Ishikawa (cell line): Measurements from ENCODE around the gene SNED1.

Experiments
- CEBPB ChIP-seq: IDR thresholded peaks from 2 replicates; pipeline ENCODE4 v1.6.1; 2012
- EP300 ChIP-seq: IDR thresholded peaks from 2 replicates; pipeline ENCODE4 v1.6.1; 2012; ENCODE audit warnings: borderline replicate concordance
- RAD21 ChIP-seq: IDR thresholded peaks from 2 replicates; pipeline ENCODE4 v1.6.1; 2012; ENCODE audit warnings: low read depth
- TAF1 ChIP-seq: IDR thresholded peaks from 2 replicates; pipeline ENCODE4 v1.6.1; 2012; ENCODE audit warnings: low read depth, mild to moderate bottlenecking
- TEAD4 ChIP-seq: IDR thresholded peaks from 2 replicates; pipeline ENCODE4 v1.6.1; 2012
- YY1 ChIP-seq: IDR thresholded peaks from 2 replicates; pipeline ENCODE4 v1.6.1; 2012; ENCODE audit warnings: low read depth
- TF ChIP-seq, protein P1 (sequence below): IDR thresholded peaks from 2 replicates; pipeline ENCODE4 v1.6.1; 2012
- TF ChIP-seq, protein P2 (sequence below): IDR thresholded peaks from 2 replicates; pipeline ENCODE4 v1.6.1; 2012; ENCODE audit warnings: low read depth, mild to moderate bottlenecking

DNA sequence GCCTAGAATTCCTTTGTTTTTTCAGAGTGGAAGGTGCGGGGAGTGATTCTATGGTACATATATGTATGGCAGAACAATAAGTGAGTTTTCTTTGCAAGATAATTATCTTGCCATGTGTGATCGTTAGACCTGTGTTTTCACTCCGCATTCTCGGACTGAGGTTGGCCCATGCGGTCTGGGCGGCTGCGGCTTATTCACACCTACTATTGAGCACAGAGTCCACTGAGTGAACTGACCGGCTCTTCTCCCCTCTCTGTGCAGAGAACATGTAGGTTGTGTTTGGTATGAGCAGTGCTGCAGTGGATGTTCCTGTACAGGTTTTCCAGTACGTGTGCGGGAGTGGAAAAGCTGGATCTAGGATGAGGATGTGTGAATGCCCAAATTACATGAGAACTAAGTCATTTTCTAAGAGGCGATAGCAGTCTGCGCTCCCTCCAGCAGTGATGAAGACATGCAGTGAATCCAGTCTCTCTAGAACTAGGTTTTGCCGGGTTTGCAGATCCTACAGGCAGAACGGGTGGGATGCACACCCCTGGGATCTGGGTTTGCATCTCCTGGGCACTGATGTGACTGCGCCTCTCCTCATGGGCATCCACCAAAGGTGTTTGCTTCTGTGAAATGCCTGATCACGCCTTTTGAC, 76.6 kb downstream of the SNED1 start:
- TF ChIP-seq RAD21 (no peak), EP300 (no peak), TAF1 (no peak), CEBPB (no peak), YY1 (no peak), TEAD4 (no peak)
- TF ChIP-seq, protein P1, sequence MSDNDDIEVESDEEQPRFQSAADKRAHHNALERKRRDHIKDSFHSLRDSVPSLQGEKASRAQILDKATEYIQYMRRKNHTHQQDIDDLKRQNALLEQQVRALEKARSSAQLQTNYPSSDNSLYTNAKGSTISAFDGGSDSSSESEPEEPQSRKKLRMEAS: no peak
- TF ChIP-seq, protein P2, sequence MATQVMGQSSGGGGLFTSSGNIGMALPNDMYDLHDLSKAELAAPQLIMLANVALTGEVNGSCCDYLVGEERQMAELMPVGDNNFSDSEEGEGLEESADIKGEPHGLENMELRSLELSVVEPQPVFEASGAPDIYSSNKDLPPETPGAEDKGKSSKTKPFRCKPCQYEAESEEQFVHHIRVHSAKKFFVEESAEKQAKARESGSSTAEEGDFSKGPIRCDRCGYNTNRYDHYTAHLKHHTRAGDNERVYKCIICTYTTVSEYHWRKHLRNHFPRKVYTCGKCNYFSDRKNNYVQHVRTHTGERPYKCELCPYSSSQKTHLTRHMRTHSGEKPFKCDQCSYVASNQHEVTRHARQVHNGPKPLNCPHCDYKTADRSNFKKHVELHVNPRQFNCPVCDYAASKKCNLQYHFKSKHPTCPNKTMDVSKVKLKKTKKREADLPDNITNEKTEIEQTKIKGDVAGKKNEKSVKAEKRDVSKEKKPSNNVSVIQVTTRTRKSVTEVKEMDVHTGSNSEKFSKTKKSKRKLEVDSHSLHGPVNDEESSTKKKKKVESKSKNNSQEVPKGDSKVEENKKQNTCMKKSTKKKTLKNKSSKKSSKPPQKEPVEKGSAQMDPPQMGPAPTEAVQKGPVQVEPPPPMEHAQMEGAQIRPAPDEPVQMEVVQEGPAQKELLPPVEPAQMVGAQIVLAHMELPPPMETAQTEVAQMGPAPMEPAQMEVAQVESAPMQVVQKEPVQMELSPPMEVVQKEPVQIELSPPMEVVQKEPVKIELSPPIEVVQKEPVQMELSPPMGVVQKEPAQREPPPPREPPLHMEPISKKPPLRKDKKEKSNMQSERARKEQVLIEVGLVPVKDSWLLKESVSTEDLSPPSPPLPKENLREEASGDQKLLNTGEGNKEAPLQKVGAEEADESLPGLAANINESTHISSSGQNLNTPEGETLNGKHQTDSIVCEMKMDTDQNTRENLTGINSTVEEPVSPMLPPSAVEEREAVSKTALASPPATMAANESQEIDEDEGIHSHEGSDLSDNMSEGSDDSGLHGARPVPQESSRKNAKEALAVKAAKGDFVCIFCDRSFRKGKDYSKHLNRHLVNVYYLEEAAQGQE: no peak
